DND-41 (cell line): ENCODE data around the gene FOXP4.

Experiments used
- ATAC-seq: fragments of 200-7000 bp; cut with Tn5 transposase; 3 replicates; pipeline ENCODE4 v1.9.1; 2021; ENCODE audit warnings: low read depth; ENCODE audit not compliant: insufficient read depth
- DNase-seq: peaks from one replicate; pipeline ENCODE4 v3.0.0-alpha.2; 2020
- H2AFZ ChIP-seq: 2 replicates; pipeline ENCODE4 v1.6.0; 2012; ENCODE audit warnings: low read depth, low read length
- H3K27ac ChIP-seq: 2 replicates; pipeline ENCODE4 v1.5.1; 2012; ENCODE audit warnings: low read length, inconsistent platforms
- H3K27me3 ChIP-seq: fragments of 200-600 bp; sonication (generic); 2 replicates; pipeline ENCODE4 v1.6.0; 2012; ENCODE audit warnings: low read length, mild to moderate bottlenecking, inconsistent platforms; ENCODE audit not compliant: insufficient read depth, poor library complexity
- H3K36me3 ChIP-seq: 2 replicates; pipeline ENCODE4 v1.5.1; 2012; ENCODE audit warnings: low read length, inconsistent platforms; ENCODE audit not compliant: insufficient read depth
- H3K4me1 ChIP-seq: 2 replicates; pipeline ENCODE4 v1.5.1; 2012; ENCODE audit warnings: mild to moderate bottlenecking, low read length; ENCODE audit not compliant: insufficient read depth
- H3K4me2 ChIP-seq: 2 replicates; pipeline ENCODE4 v1.6.0; 2012; ENCODE audit warnings: mild to moderate bottlenecking, moderate library complexity, low read length, inconsistent platforms; ENCODE audit not compliant: insufficient read depth
- H3K4me3 ChIP-seq, 2 experiments: fragments of 200-600 bp in 1 of 2; shearing (Covaris generic) in 1 of 2; 2 replicates each; pipeline ENCODE4 v1.5.1; 2012 to 2016; ENCODE audit warnings: inconsistent platforms in 2 of 2, low read length in 2 of 2, mild to moderate bottlenecking in 2 of 2, low read depth in 1 of 2, moderate library complexity in 1 of 2
- H3K79me2 ChIP-seq: 2 replicates; pipeline ENCODE4 v1.6.0; 2012; ENCODE audit warnings: low read length, inconsistent platforms; ENCODE audit not compliant: insufficient read depth
- H3K9ac ChIP-seq: 2 replicates; pipeline ENCODE4 v1.6.0; 2012; ENCODE audit warnings: low read depth, mild to moderate bottlenecking, inconsistent platforms, low read length, moderate library complexity
- H3K9me3 ChIP-seq: 2 replicates; pipeline ENCODE4 v1.5.1; 2012; ENCODE audit warnings: low read length, moderate library complexity, mild to moderate bottlenecking, inconsistent platforms; ENCODE audit not compliant: insufficient read depth, severe bottlenecking
- H4K20me1 ChIP-seq: 2 replicates; pipeline ENCODE4 v1.6.0; 2012; ENCODE audit warnings: low read length; ENCODE audit not compliant: insufficient read depth
- CTCF ChIP-seq: IDR thresholded peaks from 2 replicates; pipeline ENCODE4 v1.5.1; 2012; ENCODE audit warnings: borderline replicate concordance, low read length, moderate library complexity, mild to moderate bottlenecking; ENCODE audit not compliant: poor library complexity, severe bottlenecking; ENCODE audit errors: extremely low read depth
- EZH2 ChIP-seq: IDR thresholded peaks from 3 replicates; pipeline ENCODE4 v1.6.1; 2012; ENCODE audit warnings: borderline replicate concordance, low read depth, mild to moderate bottlenecking, moderate library complexity, low read length, inconsistent platforms; ENCODE audit not compliant: severe bottlenecking

Gene FOXP4

GRCh38 chr6:41582540-41582939, 36.4 kb downstream of the FOXP4 start:
- Histone ChIP-seq H4K20me1 (peaks cover 26% of the 10 kb centered on the region), H3K4me3 (no peak overlapping the region), H3K9ac (no peak overlapping the region), H3K4me1 (peaks cover 5% of the 10 kb centered on the region; the same call in 1 of the 2 replicates), H3K9me3 (no peaks in the 10 kb centered on the region), H3K27ac (no peak overlapping the region), H3K4me2 (no peak overlapping the region), H3K79me2 (no peaks in the 10 kb centered on the region), H3K27me3 (no peaks in the 10 kb centered on the region), H2AFZ (no peak overlapping the region), H3K36me3 (peaks cover 90% of the 10 kb centered on the region)
- DNase-seq (no peak), ATAC-seq (no peak)
- TF ChIP-seq CTCF (no peak), EZH2 (no peak)

GRCh38 chr6:41583565-41583964, 37.4 kb downstream of the FOXP4 start:
- Histone ChIP-seq H3K4me2 (no peak overlapping the region), H3K4me3 (no peak overlapping the region), H3K9me3 (no peaks in the 10 kb centered on the region), H3K9ac (no peak overlapping the region), H3K27ac (peak overlapping the region; percentile 39; the same call in 1 of the 2 replicates), H3K4me1 (no peaks in the 10 kb centered on the region), H3K79me2 (no peaks in the 10 kb centered on the region), H3K36me3 (peaks cover 91% of the 10 kb centered on the region), H4K20me1 (peaks cover 22% of the 10 kb centered on the region; the same call in 1 of the 2 replicates), H3K27me3 (no peaks in the 10 kb centered on the region), H2AFZ (no peak overlapping the region)
- DNase-seq: no peak
- TF ChIP-seq CTCF (no peak), EZH2 (no peak)
- ATAC-seq: no peak

- no peak overlapping the region for H3K9ac ChIP-seq
- H3K4me1 ChIP-seq: no peaks in the 10 kb centered on the region
- H3K79me2 ChIP-seq: no peaks in the 10 kb centered on the region
- ATAC-seq (no peak), DNase-seq (no peak)
- H3K27me3 ChIP-seq: no peaks in the 10 kb centered on the region
- H2AFZ ChIP-seq: no peak overlapping the region
- H4K20me1 ChIP-seq: peaks cover 22% of the 10 kb centered on the region; the same call in 1 of the 2 replicates
- TF ChIP-seq EZH2 (no peak), CTCF (no peak)
- H3K36me3 ChIP-seq: peaks cover 93% of the 10 kb centered on the region
- H3K9me3 ChIP-seq: no peaks in the 10 kb centered on the region
- H3K27ac ChIP-seq: peak overlapping the region; percentile 33
- H3K4me3 ChIP-seq: no peak overlapping the region
- H3K4me2 ChIP-seq: no peak overlapping the region
These were observed 38.0 kb downstream of the FOXP4 start for GRCh38 chr6:41584205-41584604.
